ENCODE measurements around the gene CPVL. TPM values are rescaled to one million over a fixed set of nuclear protein-coding genes. Genes with fewer than 3 reads are reported as not detected.

Gene CPVL
- total RNA-seq, 2 donors from 2014 or later, result 2.7 to 11.8 TPM

- H3K9me3 ChIP-seq, result no peaks in the 10 kb centered on the region
- no peak overlapping the region for H3K27ac ChIP-seq
- no peak for TF ChIP-seq CTCF (IDR thresholded peaks at IDR 0.05)
- H3K27me3 ChIP-seq, result no peaks in the 10 kb centered on the region
- H3K36me3 ChIP-seq, result no peaks in the 10 kb centered on the region
- no peak for DNase-seq (ENCODE audit: low spot score)
- H3K4me3 ChIP-seq, result no peak overlapping the region
- H3K4me1 ChIP-seq, result no peaks in the 10 kb centered on the region
Observed at GRCh38 chr7:29065181-29065857, 81.0 kb downstream of the CPVL start.

GRCh38 chr7:29063872-29064271 is 82.5 kb downstream of the CPVL start:
- no peak for DNase-seq (ENCODE audit: low spot score)
- TF ChIP-seq CTCF (IDR thresholded peaks at IDR 0.05), result no peak
- H3K9me3 ChIP-seq, result no peaks in the 10 kb centered on the region
- no peaks in the 10 kb centered on the region for H3K36me3 ChIP-seq
- H3K4me1 ChIP-seq, result no peaks in the 10 kb centered on the region
- H3K27ac ChIP-seq, result no peak overlapping the region
- H3K4me3 ChIP-seq, result no peak overlapping the region
- no peaks in the 10 kb centered on the region for H3K27me3 ChIP-seq

- DNase-seq (ENCODE audit: low spot score), result no peak
- no peak overlapping the region for H3K4me3 ChIP-seq
- no peaks in the 10 kb centered on the region for H3K36me3 ChIP-seq
- H3K27me3 ChIP-seq, result no peaks in the 10 kb centered on the region
- peaks cover 0 to 6% of the 10 kb centered on the region in 2 donors for H3K9me3 ChIP-seq
- no peaks in the 10 kb centered on the region for H3K4me1 ChIP-seq
- no peak overlapping the region for H3K27ac ChIP-seq
- TF ChIP-seq CTCF (IDR thresholded peaks at IDR 0.05), result no peak
Observed at GRCh38 chr7:29063236-29063635, 83.1 kb downstream of the CPVL start.

- Histone ChIP-seq H3K27ac (no peak overlapping the region), H3K4me1 (no peaks in the 10 kb centered on the region), H3K4me3 (no peak overlapping the region), H3K27me3 (no peaks in the 10 kb centered on the region), H3K36me3 (no peaks in the 10 kb centered on the region), H3K9me3 (peaks cover 0 to under 1% of the 10 kb centered on the region in 2 donors)
- TF ChIP-seq CTCF (IDR thresholded peaks at IDR 0.05), result no peak
- no peak for DNase-seq (ENCODE audit: low spot score)
Observed at GRCh38 chr7:29053105-29053872, 93.0 kb downstream of the CPVL start.

- Histone ChIP-seq H3K4me1 (no peaks in the 10 kb centered on the region), H3K36me3 (no peaks in the 10 kb centered on the region), H3K4me3 (no peak overlapping the region), H3K27ac (no peak overlapping the region), H3K27me3 (no peaks in the 10 kb centered on the region), H3K9me3 (no peaks in the 10 kb centered on the region)
- no peak for DNase-seq (ENCODE audit: low spot score)
- no peak for TF ChIP-seq CTCF (IDR thresholded peaks at IDR 0.05)
Observed at GRCh38 chr7:29046978-29047377, 99.4 kb downstream of the CPVL start.

All from right atrium auricular region (tissue), 2 donors.